Activated T-cell treated with anti-CD3 and anti-CD28 coated beads for 4 hours (primary cell): ENCODE data around the gene PYCR2.
"Not testable (repeated sequence)": the region's sequence is repeated elsewhere in the genome, so short reads cannot be mapped to it uniquely, and the experiment has no call there.

Experiments
- DNase-seq: peaks from one replicate; pipeline ENCODE4 v3.0.0-alpha.2; 2020

The PYCR2 gene

GRCh38 chr1:225888898-225889601, 35.0 kb downstream of the PYCR2 start, which contains the start of gene LEFTY1:
TSS of gene LEFTY1 (minus strand) at chr1:225889146. CDS start at chr1:225889066, 80 bp downstream.
- DNase-seq: no peak

- DNase-seq: no peak
Observed at GRCh38 chr1:225888289-225888897, 35.7 kb downstream of the PYCR2 start.

DNA sequence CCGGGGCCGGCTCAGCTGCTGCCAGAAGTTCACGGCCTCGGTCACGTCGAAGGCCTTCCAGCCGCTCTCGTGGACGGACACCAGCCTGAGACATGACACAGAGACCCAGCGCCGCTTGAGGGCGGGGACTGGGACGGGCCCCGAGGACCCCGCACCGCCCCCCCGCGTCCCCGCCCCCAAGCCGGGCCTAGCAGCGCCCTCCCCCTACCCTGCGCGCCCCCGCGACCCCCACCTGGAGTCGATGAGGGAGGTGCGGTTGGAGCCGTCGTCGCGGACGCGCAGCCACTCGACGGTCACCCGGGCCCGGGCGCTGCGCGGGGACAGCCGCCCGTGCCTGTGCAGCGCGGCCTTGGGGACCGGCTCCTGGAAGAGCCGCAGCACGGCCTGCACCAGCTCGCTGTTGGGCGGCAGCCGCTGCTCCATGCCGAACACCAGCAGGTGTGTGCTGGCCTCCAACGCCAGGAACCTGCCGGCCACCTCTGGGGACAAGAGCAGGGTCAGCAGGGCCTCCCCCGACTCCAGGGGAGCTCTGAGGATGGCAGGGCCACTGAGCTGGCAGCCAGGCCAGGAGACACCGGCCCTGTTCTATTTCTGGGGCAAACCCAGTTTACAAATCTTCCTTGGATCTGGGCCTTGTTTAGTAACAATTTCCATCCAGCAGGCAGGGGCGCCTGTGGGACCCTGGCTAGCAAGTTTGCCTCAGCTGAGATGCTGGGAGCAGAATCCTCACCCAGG, 36.3 kb downstream of the PYCR2 start:
- not testable (repeated sequence) for DNase-seq

DNA sequence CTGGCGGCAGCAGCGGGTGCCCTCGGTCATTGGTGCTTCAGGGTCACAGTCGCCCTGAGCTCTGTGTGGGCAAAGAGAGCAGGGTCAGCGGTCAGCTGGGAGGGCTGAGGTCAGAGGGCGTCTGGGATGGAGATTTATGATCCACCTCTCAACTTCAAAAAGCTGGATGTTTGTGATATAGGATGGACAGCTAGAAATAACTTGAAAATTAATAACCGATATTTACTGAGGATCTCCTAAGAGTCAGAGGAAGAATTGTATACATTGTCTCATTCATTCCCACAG, 37.1 kb downstream of the PYCR2 start:
- no peak for DNase-seq

- no peak for DNase-seq
Observed at GRCh38 chr1:225886159-225887029, 37.7 kb downstream of the PYCR2 start.

GRCh38 chr1:225885336-225885735, 38.7 kb downstream of the PYCR2 start:
- no peak for DNase-seq

DNA sequence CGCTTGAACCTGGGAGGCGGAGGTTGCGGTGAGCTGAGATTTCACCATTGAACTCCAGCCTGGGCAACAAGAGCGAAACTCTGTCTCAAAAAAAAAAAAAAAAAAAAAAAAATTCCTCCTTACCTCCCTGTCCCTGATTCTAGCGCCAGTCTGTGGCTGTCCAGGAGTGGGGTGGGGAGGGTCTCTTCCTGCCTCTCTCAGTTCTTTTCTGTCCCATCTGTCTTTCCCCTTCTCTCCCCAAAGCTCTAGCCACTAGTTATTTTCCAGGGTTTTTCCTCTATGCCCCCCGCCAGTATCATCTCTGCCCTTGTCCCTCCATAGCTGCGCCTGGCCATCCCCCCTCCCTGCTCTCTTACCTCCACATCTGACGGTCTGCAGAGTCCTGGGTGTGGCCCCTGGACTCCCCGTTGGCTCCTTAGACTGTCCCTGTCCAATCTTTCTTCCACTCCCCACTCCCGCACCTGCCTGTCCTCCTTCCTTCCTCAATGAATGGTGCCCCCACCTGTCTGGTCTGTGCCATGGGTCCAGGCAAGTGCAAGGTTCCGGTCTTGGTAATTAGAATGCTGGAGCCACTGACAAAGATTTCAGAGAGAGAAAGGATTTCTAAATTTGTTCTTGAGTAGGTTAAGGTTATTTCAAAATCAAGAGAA, 40.3 kb downstream of the PYCR2 start:
- DNase-seq: no peak

DNA sequence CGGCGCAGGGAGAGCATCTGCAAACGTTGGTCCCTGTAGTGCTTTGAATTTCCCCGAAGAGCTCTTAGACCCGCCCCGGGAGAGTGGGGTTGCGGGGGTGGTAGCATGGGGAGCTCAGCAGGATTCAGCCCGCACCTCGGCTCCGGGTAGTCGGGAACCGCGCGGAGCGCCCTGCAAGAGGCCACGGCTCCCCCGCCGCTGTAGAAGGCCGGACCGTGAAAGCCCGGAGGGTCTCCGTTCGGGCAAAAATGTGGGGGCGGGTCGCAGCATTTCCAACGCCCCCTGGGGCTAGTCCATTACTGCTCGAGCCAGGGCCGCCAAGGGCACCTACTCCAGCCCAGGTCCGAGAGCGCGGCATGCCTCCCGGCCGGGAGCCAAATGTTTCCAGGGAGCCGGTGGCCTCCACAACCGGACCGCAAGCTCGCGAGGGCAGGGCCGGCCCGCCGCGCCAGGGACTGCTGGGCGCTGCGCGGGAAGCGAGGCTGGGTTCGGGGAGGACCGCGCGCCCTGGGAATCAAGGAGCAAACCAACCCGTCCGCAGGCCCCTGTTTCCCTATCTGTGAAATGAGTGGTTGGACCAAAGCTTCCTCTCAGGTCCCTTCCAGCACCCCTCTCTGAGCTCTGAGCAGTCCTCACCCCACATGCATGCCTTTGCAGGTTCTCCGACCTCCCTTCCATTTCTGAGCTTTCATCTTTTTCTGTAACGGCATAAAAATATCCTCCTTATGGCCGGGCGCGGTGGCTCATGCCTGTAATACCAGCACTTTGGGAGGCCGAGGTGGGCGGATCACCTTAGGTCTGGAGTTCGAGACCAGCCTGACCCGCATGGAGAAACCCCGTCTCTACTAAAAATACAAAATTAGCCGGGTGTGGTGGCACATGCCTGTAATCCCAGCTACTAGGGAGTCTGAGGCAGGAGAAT, 41.1 kb downstream of the PYCR2 start:
- no peak for DNase-seq

GRCh38 chr1:225881959-225882693, 41.9 kb downstream of the PYCR2 start, which contains the start of gene TMEM63A:
TSS of gene TMEM63A (minus strand) at chr1:225882380. CDS start at chr1:225877580, 4,800 bp downstream.
- peak; percentile 73 for DNase-seq

- peak; percentile 28 for DNase-seq
Observed at GRCh38 chr1:225881081-225881958, 42.7 kb downstream of the PYCR2 start.

GRCh38 chr1:225880636-225881035, 43.4 kb downstream of the PYCR2 start:
- DNase-seq: no peak

- DNase-seq: no peak
Observed at GRCh38 chr1:225880222-225880588, 43.8 kb downstream of the PYCR2 start.

GRCh38 chr1:225879521-225880221, 44.4 kb downstream of the PYCR2 start:
- DNase-seq: no peak

GRCh38 chr1:225878282-225878681, 45.8 kb downstream of the PYCR2 start:
- DNase-seq: no peak

DNA sequence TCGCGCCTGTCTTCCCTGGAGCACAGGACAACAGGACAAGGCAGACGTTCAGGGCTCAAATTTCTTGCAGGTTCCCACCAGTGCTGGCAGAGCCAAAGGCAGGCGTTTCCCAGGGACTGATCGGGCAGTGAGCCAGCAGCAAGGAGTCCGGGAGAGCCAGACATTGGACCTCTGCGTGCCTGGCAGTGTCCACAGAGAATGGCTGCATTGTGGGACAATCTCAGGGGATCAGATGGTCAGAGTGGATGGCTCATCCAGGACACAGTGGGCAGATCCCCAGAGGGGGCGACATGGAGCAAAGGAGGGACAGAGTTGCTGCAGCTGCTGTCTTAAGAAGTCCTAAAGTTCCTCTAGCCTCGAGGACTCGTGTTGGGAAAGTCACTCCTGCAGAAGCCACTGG, 46.5 kb downstream of the PYCR2 start:
- DNase-seq: no peak

DNA sequence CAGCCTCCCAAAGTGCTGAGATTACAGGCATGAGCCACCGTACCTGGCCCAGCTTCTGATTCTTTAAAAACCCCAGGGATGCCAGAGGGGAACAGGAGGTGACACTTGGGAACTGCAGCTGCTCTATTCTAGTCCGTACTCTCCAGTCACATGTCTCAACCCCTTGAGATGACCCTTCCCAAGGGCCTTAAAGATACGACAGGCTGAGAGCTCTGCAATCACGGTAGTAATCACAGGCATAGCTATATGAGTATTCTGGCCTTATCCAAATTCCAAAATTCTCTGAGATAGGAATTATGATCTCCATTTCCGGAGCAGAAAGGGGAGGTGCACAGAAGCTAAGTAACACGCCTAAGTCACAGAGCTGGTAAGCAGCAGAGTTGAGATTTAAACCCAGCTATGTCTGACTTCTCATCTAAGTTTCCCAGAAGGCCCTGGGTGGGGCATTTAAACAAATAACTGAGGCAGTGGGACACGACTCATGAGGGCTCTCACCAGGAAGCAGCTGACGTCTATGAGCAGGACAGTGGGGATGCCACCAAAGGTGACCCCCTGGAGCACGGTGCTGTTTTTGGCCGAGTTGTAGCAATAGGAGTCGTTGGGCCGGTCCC, 47.0 kb downstream of the PYCR2 start:
- no peak for DNase-seq

DNA sequence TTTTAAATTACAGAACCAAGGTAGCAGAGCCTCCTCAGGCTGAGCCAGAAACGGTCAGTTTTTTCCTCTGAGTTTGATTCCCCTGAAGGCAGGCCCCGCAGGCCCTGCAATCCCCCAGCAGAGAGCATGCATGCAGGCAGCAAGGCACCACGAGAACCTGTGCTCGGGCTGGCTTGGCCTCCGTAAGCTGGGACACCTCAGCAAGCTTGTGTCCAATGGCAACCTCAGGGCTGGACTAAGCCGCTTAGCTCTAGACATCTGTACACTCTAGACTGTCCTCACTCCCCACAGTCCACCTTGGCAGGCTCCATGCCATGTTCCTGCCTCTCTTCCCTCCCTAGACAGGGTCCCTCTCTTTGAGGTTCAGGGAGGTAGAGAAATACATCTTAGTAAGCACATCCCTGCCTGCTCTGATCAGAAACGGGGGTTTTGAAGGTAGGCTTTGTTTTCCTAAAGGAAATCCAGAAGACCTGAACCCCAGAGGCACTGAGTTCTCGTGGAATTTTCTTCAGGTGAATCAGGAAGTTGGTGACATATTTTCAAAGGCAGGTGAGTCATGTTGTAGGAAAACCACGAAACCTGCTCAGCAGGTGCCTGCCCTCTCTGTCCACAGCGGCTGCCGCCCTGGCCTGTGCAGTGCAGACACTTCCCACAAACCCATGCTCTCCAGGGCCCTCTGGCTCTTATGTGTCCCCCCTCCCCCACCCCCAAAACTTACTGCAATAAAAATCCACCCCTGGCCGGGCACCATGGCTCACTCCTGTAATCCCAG, 48.8 kb downstream of the PYCR2 start:
- no peak for DNase-seq

- no peak for DNase-seq
Observed at GRCh38 chr1:225874431-225874830, 49.6 kb downstream of the PYCR2 start.
